GM18526 (cell line): ENCODE results near the gene RPP40.

Source experiments
- POLR2A ChIP-seq: IDR thresholded peaks from 3 replicates; pipeline ENCODE4 v1.6.1; 2011; ENCODE audit not compliant: insufficient read length; ENCODE audit errors: extremely low read depth

Gene RPP40

GRCh38 chr6:4981761-4982160, 22.1 kb downstream of the RPP40 start:
- TF ChIP-seq POLR2A = no peak

- no peak for TF ChIP-seq POLR2A
These were observed 24.4 kb downstream of the RPP40 start for GRCh38 chr6:4979426-4979825.

- no peak for TF ChIP-seq POLR2A
These were observed 26.4 kb downstream of the RPP40 start for GRCh38 chr6:4977468-4977867.

DNA sequence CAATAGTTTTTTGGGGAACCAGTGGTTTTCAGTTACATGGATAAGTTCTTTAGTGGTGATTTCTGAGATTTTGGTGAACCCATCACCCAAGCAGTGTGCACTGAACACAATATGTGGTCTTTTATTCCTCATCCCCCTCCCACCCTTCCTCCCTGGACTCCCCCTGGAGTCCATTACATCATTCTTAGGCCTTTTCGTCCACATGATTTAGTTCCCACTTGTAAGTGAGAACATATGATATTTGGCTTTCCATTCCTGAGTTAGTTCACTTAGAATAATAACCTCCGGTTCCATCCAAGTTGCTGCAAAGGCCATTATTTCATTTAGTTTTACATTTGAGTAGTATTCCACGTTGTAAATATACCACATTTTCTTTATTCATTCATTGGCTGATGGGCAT, 28.3 kb downstream of the RPP40 start:
- no peak for TF ChIP-seq POLR2A

GRCh38 chr6:4974962-4975361, 28.9 kb downstream of the RPP40 start:
- TF ChIP-seq POLR2A = no peak

DNA sequence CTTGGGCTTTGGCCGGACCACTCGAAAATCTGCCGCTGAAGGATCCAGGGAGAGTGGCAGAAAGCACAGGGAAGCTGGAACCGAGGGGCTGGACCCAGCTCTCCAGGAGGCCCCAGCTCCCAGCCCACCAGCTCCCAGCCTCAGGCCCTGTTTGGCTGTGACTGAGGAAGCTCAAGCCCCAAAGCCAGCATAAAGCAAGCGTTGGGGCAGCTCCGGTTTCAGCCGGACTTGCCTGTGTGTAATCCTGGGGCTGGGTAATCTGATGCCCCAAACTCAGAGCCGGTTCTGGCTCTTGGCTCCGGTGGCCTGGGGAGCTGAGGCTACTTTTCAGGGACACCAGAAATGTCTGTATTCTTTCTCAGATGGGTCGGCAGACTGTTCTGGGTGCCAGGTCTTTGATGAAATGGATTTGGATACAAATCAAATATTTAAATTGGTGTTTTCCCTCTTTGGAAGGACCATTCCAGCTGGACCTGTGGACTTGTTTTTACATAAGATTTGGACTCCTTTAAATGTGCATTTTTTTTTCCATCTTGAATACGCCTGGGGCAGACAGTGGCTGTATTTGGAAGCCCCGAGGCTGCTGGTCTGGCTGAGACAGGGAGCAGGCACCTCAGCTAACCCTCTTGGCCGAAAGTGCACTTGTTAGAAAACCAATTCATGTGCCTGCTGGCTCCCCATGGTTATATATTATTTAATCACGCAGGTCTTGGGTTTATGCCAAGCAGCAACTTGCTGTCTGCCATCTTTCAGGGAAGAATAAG, 29.7 kb downstream of the RPP40 start:
- TF ChIP-seq POLR2A = no peak

GRCh38 chr6:4973415-4973814, 30.4 kb downstream of the RPP40 start:
- no peak for TF ChIP-seq POLR2A

DNA sequence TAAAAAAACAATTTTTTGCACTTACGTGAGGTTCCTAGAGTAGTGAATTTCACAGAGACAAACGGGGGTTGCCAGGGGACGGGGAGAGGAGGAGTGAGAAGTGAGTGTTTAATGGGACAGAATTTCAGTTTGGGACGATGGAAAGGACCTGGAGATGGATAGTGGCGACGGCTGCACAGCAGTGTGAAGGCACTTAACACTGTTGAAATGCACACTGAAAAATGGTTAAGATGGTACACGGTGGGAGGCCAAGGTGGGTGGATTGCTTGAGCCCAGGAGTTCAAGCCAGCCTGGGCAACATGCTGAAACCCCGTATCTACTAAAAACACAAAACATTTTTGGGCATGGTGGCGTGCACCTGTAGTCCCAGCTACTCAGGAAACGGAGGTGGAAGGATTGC, 31.4 kb downstream of the RPP40 start:
- TF ChIP-seq POLR2A = no peak

DNA sequence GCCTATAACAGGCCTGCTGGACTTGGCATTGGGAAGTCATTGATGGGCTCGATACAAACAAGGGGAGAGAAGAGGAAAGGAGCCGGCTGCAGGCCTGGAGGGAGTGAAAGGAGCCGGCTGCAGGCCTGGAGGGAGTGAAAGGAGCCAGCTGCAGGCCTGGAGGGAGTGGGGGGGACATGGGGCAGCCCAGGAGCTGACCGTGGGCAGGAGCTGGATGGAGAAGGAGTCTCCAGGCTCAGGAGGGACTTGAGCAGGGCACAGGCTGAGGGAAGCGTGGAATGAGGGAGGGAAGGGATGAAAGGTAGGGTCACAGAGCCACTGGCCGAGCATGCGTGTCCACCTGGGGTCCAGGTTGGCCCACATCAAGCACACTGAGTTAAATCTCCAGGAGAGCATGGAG, 32.0 kb downstream of the RPP40 start:
- TF ChIP-seq POLR2A = no peak

DNA sequence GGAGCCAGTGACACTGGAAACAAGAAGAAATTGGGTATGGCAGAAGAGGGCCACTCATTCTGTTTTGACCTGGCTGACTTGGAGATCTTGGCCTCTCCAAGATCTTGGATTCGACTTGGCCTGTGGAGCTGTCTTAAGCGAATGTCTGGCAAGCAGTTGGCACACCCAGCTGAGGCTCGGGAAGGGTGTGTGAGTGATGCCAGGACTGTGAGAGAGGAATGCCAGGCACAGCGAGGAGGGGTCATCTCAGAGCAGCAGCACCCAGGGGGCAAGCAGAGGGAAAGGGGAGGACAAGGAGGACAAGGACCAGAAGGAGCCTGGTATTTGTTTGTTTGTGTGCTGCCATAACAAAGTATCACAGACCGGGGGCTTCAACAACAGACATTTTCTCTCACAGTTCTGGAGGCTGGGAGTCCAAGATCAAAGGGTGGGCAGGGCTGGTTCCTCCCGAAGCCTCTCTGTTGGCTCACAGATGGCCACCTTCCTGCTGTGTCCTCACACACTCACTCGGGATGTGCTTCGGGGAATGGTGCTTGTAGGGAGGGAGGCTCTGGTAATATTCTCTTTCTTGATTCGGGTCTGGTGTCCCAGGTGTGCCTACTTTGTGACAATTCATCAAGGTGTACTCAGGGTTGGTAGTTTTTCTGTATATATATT, 33.0 kb downstream of the RPP40 start:
- no peak for TF ChIP-seq POLR2A

- TF ChIP-seq POLR2A = no peak
These were observed 34.1 kb downstream of the RPP40 start for GRCh38 chr6:4969609-4970285.

- no peak for TF ChIP-seq POLR2A
These were observed 36.4 kb downstream of the RPP40 start for GRCh38 chr6:4967301-4968030.

GRCh38 chr6:4965562-4966389, 38.1 kb downstream of the RPP40 start:
- TF ChIP-seq POLR2A = no peak

GRCh38 chr6:4964675-4965561, 38.9 kb downstream of the RPP40 start:
- TF ChIP-seq POLR2A = no peak
